Type B pancreatic cell (in vitro differentiated cells): ENCODE measurements around the gene GRID2. TPM values are rescaled to one million over a fixed set of nuclear protein-coding genes. Genes with fewer than 3 reads are reported as not detected.

Experiments
- DNase-seq: peaks from one replicate; pipeline ENCODE4 v3.0.0; 2021; ENCODE audit warnings: mixed read lengths; ENCODE audit not compliant: unreplicated experiment; ENCODE audit errors: extremely low spot score
- H3K27ac Mint-ChIP-seq: 2 replicates; pipeline ENCODE4 v1.8.0; 2021; ENCODE audit warnings: mild to moderate bottlenecking, mixed read lengths
- H3K27me3 Mint-ChIP-seq: 2 replicates; pipeline ENCODE4 v1.8.0; 2021; ENCODE audit warnings: mixed read lengths
- H3K36me3 Mint-ChIP-seq: 2 replicates; pipeline ENCODE4 v1.8.0; 2021; ENCODE audit warnings: mixed read lengths
- H3K4me1 Mint-ChIP-seq: one replicate; pipeline ENCODE4 v1.8.0; 2021; ENCODE audit warnings: mixed read lengths; ENCODE audit not compliant: unreplicated experiment
- H3K4me3 Mint-ChIP-seq: 2 replicates; pipeline ENCODE4 v1.8.0; 2021; ENCODE audit warnings: mild to moderate bottlenecking, mixed read lengths
- H3K9me3 Mint-ChIP-seq: 2 replicates; pipeline ENCODE4 v1.8.0; 2021; ENCODE audit warnings: mixed read lengths
- CTCF ChIP-seq: fragments of 200-600 bp; sonication (generic); conservative IDR thresholded peaks from 2 replicates; pipeline ENCODE4 v1.5.0; 2021; ENCODE audit warnings: antibody characterized with exemption, mild to moderate bottlenecking
- total RNA-seq: library from RNA; stranded (reverse); gene quantifications from 2 replicates; pipeline ENCODE4 v1.2.1, GENCODE V29; 2021; ENCODE audit warnings: low replicate concordance

GRID2 gene
- total RNA-seq, 1 donor from 2014 or later: 1.7 TPM

- TF ChIP-seq CTCF: no peak
- Mint-ChIP-seq H3K36me3 (no peaks in the 10 kb centered on the region), H3K9me3 (no peaks in the 10 kb centered on the region), H3K4me1 (no peaks in the 10 kb centered on the region), H3K27me3 (no peaks in the 10 kb centered on the region), H3K27ac (no peak overlapping the region), H3K4me3 (no peak overlapping the region)
- no peak for DNase-seq
These were observed 1141.1 kb downstream of the GRID2 start for GRCh38 chr4:93444860-93445259.

GRCh38 chr4:93446038-93446437 lies 1142.3 kb downstream of the GRID2 start:
- Mint-ChIP-seq H3K9me3 (no peaks in the 10 kb centered on the region), H3K36me3 (no peaks in the 10 kb centered on the region), H3K27ac (no peak overlapping the region)

GRCh38 chr4:93448691-93449293 lies 1145.0 kb downstream of the GRID2 start:
- Mint-ChIP-seq H3K4me3 (no peak overlapping the region), H3K36me3 (no peaks in the 10 kb centered on the region), H3K27ac (no peak overlapping the region), H3K27me3 (no peaks in the 10 kb centered on the region), H3K4me1 (no peaks in the 10 kb centered on the region), H3K9me3 (no peaks in the 10 kb centered on the region)
- DNase-seq: no peak
- TF ChIP-seq CTCF: no peak

More at GRCh38 chr4:93446038-93446437, 1142.3 kb downstream of the GRID2 start:
- H3K4me3 Mint-ChIP-seq: no peak overlapping the region
- H3K4me1 Mint-ChIP-seq: no peaks in the 10 kb centered on the region
- H3K27me3 Mint-ChIP-seq: no peaks in the 10 kb centered on the region
- no peak for DNase-seq
- no peak for TF ChIP-seq CTCF

GRCh38 chr4:93451954-93452353 lies 1148.2 kb downstream of the GRID2 start:
- Mint-ChIP-seq H3K36me3 (no peaks in the 10 kb centered on the region), H3K9me3 (no peaks in the 10 kb centered on the region), H3K4me1 (no peaks in the 10 kb centered on the region), H3K27me3 (no peaks in the 10 kb centered on the region), H3K27ac (no peak overlapping the region), H3K4me3 (no peak overlapping the region)
- DNase-seq: no peak
- no peak for TF ChIP-seq CTCF

GRCh38 chr4:93461541-93461940 lies 1157.8 kb downstream of the GRID2 start:
- H3K36me3 Mint-ChIP-seq: no peaks in the 10 kb centered on the region
- peaks cover 4% of the 10 kb centered on the region for H3K4me1 Mint-ChIP-seq
- no peak overlapping the region for H3K27ac Mint-ChIP-seq
- no peak overlapping the region for H3K4me3 Mint-ChIP-seq
- no peak for DNase-seq
- peaks cover 4% of the 10 kb centered on the region for H3K27me3 Mint-ChIP-seq
- no peaks in the 10 kb centered on the region for H3K9me3 Mint-ChIP-seq
- TF ChIP-seq CTCF: no peak

GRCh38 chr4:93466446-93466845 lies 1162.7 kb downstream of the GRID2 start:
- Mint-ChIP-seq H3K9me3 (no peaks in the 10 kb centered on the region), H3K27me3 (peaks cover 4% of the 10 kb centered on the region), H3K36me3 (no peaks in the 10 kb centered on the region), H3K4me1 (peaks cover 14% of the 10 kb centered on the region), H3K27ac (no peak overlapping the region), H3K4me3 (no peak overlapping the region)
- DNase-seq: no peak
- TF ChIP-seq CTCF: no peak
